Esophagus mucosa (tissue), 1 donor: ENCODE measurements around the gene MORC4. TPM values are rescaled to one million over a fixed set of nuclear protein-coding genes. Genes with fewer than 3 reads are reported as not detected.
"Not testable (repeated sequence)": the region's sequence is repeated elsewhere in the genome, so short reads cannot be mapped to it uniquely, and the experiment has no call there.

Experiments used
- ATAC-seq: fragments of 200-7000 bp; cut with Tn5 transposase; one replicate; pipeline ENCODE4 v1.9.1; 2020
- total RNA-seq: library from RNA; stranded (reverse); gene quantifications from one replicate; pipeline ENCODE4 v1.2.4, GENCODE V29; 2023
- donor health status: DM: yes; HTN: yes; CAD: no.

MORC4 gene
- total RNA-seq = 13.9 TPM

DNA sequence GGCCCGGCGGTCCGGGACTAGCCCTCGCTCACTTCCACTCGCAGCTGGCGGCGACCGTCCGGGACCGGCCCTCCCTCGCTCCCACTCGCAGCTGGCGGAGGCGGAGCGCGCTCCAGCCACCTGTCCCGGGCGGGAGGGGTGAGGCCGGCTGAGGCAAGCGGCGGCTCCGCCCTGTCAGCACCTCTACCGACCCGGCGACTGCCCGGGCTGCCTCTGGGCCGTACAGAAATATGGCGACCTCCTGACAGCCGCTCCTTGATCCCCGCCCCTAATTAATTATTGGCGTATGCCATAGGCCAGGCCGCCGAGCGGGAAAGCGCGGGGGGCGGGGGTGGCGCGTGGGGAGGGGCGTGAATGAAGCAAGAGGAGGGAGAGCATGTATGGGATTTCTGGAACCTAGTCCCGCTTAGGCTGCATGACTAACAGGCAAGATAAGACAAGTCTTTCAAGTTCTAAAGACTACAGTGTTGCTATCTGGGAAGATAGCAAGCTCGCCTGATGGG lies at the start of gene MORC4:
MORC4 (minus strand) TSS at position 200 of the 503 bp plus-strand sequence. CDS start 243 bp downstream, outside the sequence.
- peak; percentile 95 for ATAC-seq

DNA sequence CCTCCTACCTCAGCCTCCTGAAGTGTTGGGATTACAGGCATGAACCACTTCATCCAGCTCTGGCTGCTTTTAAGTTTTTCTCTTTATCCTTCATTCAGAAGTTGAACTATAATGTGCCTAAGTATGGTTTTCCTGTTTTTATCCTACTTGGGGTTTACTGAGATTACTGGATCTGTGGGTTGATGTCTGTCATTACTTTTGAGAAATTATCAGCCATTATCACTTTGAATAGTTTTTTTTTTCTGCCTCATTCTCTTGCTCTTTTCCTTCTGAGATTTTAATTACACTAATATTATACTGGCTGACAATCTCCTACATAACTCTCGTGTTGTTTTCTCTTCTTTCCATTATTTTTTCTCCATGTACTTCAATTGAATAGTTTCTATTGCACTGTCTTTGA lies 47.6 kb upstream of the MORC4 start:
- no peak for ATAC-seq

DNA sequence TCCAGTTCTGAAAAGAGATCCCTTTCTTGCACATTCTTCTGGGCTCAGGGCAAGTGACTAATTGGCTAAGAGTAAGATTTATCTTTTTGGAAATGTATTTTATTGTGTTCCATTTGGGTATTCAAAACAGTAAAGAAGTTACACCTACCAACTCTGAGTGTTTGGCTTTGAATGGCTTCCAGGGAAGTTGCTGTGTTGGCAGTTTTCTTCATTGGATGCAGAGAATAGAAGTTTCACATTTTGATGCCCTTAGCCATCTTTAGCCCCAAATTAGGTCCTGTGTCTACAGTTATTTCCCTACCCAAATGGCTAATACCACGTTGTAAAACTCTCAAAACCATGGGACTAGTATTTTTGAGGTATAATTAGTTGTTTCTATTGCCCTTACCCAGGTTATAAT lies 29.7 kb upstream of the MORC4 start:
- no peak for ATAC-seq

DNA sequence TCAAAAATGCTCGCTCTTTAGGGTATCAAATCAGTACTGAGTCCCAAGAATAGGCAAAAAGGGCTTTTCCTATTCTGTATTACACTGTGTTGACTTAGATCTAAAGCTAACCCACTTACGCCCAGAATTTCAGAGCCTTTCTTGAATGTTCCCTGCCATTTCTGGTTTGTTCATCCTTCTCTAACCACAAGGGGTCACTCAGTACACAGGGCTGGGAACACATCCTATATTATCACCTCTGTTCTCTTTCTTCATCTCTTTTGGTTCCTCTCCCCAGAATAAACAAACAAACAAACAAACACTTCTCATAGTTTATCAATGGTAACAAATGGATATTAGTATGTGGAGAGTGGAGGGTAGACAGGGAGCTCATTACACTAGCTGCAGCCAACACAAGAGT lies 25.5 kb upstream of the MORC4 start:
- ATAC-seq = peak; percentile 52

DNA sequence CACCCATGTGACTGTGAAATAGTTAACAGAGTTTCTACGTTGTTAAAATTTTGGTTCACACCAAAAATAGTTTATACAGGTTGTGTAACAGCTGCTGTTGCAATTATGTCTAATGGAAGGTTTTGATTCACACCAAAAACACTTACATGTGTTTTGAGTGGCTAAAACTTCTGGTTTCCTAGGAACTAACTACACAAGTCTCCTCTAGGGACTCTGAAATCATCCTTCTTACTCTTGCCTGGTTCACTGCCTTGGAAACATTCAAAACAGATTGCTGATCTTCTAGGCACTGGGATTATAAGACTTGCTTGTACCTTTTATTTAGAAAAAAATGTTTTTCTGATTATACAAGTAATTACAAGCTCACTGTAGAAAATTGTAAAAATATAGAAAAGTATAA lies 14.9 kb upstream of the MORC4 start:
- ATAC-seq = no peak

DNA sequence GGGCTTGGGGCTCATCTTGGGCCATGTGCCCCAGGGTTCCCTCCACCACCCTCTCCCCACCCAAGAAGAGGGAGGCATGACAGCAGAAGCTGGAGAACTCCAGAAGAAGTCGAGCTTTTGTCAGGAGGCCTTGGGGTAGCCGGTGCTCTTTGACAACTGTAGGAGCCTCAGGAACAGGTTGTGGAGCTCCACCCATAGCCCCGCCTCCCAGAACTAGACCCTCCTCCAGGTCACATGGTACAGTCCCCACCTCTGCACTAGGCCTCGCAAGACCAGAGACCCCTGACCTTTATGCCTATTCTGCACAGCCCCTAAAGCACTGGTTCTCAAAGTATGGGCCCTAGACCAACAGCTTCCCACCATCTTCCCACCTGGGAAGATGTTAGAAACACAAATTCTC lies 8.0 kb upstream of the MORC4 start:
- no peak for ATAC-seq

DNA sequence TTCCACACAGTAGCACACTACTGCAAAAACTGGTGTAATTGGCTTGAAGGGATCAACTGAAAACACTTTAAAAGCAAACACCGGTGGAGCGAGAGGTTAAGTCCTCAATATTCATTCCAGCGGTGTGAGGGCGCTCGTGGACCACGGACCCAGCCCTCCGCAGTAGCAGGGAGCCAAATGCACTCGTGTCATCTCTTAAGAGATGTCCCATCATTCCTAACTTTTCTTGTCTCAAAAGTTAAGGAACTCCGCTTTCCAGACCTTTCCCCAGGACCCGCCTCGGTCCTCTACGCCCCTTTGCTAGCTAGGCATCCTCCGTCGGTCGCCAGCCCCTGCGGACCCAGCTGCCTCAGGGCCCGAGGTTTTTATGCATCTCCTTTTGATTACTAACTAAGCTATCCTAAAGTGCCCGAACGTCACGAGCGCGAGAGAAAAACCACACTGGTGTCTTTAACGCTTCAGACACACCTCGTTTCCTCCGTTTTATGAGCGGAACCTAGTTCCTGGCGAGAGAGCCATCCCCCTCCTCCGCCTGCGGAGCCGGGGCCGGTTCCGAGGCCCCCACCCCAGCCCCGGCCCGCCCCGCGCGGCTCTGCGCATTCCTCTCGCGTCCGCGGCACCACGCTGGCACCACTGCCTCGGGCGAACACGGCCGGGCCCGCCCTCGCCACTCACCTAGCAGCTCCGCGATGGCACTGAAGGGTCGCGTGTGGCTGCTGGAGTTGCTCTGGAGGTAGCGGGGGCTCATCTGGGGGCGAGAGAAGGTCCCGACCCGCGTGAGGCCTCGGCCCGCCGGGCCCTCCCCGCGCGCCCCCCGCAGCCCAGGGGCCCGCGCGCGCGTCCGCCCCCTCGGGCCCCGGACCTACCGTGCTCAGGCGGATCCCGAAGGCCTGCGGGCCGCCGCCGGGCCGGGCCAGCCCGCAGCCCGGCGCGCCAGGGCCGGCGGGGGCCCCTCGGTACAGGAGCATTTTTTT lies 723 bp downstream of the MORC4 start:
- peak; percentile 52 for ATAC-seq

DNA sequence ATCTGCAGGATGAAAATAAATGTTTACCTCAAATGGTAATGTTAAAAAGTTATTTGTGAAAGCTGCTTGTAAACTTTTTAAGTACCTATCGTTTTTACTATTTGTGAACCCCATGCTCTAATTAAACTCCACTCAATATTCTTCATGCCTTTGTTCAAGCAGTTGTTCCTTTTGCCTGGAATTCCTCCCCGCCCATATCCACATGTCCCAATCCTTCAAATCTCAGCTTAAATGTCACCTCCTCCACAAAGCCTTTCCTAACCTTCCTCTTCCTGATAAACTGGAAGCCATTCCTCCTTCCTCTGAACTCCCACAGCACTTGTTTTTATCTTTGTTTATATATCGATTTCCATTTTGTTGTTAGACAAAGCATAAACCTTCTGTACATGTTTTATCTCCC lies 2.4 kb downstream of the MORC4 start:
- no peak for ATAC-seq

DNA sequence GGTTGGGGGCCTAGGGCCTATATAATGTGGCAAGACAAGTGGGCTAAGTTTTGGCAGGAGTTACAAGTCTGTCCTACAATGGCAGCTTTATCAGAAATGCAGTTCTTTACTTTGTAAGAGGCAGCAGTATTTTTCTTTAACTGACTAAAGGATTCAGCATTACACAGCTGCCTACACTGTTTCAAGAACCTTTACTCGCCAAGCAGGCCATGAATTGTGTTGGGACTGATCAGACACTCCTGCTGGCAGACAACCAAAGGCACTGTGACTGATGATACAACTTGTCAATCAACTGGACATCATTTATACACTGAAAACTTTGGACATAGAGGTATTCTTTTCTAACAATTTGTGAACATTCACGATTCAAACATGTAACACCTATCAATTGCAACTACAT lies 4.3 kb downstream of the MORC4 start:
- ATAC-seq = no peak

DNA sequence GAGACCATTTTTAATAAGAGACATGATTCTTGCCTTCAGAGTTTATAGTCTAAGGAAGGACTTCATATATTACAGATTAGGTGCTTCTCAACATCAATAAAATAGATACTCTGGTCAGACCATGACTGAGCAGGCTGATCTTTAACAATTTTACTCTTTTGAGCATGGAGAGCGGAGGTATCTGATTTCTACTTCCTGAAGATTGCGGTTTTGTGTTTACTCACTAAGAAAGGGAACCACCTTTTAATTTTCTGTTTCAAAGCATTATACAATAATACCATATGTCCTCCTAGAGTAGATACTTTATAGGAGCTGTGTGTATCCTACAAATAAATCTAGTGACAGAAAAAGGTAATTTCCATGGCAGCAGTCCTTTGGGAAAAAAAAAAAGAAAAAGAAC lies 12.5 kb downstream of the MORC4 start:
- ATAC-seq = no peak

DNA sequence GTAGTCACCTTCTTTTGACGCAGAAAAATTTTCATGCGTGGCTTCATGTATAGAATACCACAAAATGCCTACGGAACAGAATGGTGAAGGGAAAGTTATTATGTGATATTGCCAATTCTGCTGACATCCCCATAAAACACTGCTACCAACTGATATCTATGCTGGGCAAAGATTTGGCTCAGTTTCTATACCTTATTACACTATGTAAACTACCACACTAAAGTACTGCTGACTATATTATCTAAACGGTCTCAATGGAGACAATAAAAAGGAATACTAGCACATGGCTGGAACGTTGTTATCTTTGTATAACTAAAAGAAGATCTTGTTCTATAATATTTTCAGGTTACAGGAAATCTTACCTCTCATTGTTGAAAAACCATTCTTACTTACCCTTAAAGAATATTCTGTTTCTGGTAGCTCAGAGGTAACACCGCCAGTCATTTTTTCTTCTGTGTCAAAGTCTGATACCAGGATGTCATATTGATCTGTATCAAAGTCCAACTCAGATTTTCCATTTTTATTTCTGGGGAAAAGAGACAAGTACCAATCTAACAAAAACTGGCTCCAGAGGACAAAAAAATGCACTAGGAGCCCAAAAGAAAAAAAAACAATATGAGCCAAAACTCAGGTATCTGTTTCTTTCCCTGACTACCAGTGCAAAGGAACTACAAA lies 18.9 kb downstream of the MORC4 start:
- no peak for ATAC-seq

DNA sequence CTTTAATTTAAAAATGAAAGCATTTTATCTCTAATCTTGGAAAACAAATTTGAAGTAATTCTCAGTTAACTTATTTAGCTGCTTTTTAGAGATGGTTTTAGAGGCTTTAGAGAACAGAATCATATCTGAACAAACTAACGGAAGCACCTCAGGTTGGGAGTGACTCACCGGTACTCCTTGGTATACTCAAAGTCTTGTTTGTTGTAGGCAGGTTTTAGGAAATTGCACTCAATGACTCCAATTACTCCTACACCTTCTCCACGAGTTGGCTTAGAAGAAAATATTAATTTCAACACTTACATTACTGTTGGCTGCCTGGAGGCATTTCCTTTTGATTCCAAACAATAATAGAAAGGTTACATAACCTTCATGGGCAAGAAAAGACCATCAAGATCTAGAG lies 23.6 kb downstream of the MORC4 start:
- no peak for ATAC-seq

DNA sequence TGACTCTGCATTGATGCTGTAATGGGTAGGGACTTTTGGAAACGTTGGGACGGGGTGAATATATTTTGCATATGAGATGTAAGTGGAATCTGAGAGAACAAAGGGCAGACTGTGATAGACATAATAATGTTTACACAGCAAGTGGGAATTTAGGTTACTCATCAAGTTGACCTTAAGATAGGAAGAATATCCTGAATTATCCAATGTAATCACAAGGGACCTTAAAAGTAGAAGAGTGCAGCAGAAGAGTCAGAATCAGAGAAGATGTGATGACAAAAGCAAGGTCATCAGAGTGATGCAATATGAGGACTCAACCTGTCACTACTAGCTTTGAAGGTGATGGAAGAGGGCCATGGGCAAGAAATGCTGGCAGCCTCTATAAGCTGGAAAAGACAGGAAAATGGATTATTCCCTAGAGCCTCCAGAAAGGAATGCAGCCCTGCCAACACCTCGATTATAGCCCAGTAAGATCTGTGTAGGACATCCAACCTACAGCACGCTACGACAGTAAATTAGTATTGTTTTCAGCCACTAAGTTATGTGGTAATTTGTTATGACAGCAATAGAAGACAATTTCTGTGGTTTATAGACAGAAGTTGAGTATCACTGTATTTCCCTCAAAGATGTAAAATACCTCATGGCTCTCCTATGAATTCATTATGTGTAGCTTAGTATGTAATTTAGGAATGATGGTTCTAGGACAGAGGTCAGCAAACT lies 26.4 kb downstream of the MORC4 start:
- no peak for ATAC-seq

DNA sequence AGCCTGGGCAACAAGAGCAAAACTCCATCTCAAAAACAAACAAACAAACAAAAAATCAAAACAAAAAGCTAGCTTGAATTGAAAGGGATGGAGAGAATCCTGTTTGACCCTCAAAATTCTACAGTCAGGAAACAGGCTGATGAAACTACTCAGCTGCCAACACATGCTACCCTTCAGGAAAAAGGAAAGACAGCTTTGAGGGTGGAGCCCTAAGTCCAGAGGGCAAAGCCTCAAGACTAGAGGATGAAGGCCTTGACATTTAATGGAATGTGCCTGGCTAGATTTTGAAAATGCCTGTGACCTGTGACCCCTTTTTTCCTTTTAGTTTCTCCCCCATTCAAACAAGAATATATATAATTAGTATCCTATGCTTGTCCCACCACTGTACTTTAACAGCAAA lies 27.1 kb downstream of the MORC4 start:
- ATAC-seq = no peak

DNA sequence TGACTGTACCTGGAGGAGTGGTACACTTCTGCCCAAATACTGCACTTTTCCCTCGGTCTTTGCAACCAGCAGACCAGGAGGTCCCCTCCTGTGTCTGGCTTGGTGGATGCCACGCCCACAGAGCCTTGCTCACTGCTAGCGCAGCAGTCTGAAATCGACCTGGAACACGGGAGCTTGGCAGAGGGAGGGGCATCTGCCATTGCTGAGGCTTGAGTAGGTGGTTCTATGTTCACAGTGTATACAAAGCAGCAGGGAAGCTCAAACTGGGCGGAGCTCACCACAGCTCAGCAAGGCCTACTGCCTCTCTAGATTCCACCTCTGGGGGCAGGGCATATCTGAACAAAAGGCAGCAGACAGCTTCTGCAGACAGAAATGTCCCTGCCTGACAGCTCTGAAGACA lies 33.5 kb downstream of the MORC4 start:
- not testable (repeated sequence) for ATAC-seq

DNA sequence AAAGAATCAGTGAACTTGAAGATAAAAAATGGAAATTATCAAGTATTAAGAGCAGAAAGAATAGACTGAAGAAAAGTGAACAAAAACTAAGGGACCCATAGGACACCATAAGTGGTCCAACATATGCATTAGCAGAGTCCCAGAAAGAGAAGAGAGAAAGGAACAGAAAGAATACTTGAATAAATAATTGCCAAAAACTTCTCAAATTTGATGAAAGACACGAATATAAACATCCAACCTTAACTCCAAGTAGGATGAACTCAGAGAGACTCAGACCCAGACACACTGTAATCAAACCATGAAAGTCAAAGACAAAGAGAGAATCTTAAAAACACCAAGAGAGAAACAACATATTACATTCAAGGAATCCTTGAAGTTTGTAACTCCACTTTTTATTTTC lies 35.7 kb downstream of the MORC4 start:
- no peak for ATAC-seq

DNA sequence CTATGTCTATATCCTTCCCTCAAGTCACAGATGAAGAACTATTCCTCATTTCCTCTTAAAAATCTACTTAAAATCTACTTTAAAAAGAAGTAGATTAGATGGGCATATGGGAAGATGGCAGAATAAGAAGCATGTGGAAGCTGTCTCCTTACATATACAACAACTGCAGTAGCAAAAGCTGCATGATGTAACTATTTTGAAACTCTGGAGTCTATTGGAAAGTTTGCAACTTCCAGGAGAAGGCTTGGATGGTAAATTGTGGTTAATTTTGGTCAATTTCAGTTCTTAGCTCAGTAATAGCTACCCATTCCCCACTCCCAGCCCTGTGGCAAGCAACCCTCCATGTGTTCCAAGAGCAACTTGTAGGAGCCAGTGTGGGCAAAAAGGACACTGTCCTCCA lies 36.9 kb downstream of the MORC4 start:
- no peak for ATAC-seq

DNA sequence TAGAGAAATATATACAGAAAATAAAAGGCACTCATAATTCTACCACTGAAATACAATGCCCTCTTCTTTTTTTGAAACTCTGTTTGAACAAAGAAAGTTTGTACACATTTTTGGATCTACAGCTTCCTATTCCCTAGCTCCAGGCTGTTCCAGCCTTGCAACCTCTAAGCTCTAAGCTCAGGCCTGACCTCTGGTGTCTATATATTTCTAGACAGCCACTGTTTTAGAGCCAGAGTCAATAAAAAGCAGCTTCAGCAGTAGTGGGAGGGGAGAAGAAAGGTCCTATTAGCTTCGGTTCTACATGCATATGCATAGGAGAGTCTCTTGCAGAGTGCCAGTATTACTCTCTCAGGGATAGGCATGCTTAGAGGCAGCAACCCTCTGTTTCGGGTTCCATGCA lies 40.1 kb downstream of the MORC4 start:
- no peak for ATAC-seq

DNA sequence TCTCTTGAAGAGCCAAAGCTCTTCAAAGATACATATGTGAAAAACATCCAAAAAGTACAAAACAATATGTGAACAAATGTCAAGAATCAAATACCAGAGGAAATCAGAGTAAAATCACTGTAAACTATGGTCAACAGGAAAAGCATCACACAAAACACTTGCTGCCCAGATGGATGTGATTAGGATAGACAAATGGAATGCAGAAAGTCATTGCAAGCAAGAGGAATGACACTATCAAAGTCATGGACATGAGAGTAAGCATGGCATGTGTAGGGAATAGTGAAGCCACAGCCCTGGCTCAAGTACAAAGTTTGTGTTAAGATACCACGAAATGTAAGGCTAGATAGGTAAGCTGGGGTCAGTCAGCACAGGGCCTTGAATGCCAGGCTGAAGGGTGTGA lies 42.2 kb downstream of the MORC4 start:
- no peak for ATAC-seq

DNA sequence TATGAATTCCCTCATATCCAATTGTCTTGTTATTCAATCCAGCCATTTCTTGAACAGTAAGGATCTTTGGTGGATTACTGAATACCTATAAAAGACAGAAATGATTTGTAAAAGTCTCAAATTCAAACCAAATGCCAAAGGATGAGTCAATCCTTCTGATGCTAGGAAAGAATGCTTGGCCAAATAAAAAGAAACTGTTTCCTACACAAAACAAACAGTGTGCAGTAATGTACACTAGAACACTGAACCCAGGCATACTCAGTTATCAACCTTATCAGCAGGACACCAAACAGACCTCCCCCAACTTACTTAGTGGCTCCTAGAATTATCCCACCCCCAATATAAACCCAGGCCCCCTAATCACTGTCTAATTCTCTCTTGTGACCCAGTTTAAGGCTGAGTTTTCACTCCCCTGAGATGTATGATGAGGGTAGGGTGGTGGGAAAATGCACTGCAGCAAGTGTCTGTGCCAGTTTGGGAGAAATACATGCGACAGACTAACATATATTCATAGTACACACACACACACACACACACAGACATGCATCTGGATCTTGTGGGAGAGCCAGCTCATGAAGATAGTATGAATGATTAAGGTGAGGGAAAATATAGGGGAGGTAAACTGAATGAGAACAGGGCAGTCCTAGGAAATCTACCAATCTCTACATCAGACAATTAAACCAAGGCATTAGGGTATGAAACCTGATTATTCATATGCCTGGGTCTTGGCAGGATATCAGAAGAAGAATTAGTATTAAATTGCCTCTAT lies 44.8 kb downstream of the MORC4 start:
- ATAC-seq = no peak

DNA sequence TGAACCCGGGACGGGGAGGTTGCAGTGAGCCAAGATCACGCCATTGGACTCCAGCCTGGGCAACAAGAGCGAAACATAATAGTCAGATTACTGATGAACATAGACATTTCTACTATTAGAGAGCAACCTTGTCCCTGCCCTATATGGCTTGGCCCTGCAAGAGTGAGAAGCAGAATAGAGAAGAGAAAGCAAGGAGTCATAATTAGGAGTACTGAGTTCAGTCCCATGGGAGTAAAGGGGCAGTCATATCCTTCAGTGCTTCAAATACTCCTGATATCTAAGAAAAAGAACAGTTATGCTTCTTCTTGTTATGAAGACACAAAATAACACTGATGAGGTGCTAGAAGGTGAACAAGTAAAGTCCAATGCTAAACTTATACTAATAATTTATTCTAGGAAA lies 46.0 kb downstream of the MORC4 start:
- ATAC-seq = no peak

DNA sequence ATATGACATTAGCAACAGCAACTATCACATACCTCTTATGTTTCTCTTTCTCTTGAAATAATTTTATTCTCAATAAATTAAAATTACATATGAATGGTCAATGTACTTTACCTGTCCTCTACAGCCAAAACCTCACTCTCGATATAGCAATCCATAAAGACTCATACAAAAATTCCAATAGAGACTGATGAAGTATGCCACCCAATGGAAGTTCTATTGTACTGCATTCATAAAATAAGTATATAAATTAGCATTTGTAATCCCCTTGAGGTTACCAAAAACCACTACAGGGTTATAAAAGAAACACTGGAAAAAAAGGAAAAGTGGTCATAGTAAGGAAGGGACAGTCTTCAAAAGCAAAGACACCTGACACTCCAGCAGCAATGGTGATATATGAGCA lies 47.0 kb downstream of the MORC4 start:
- no peak for ATAC-seq
